IMR-90 (cell line): ENCODE data around the gene ADISSP. TPM values are rescaled to one million over a fixed set of nuclear protein-coding genes. Genes with fewer than 3 reads are reported as not detected.

Experiments used
- ATAC-seq: fragments of 200-7000 bp; cut with Tn5 transposase; 2 replicates; pipeline ENCODE4 v1.9.1; 2020; ENCODE audit warnings: low read depth, mild to moderate bottlenecking, moderate library complexity
- BruUV-seq: library from RNA; stranded (reverse); fragments of 400-500 nt; replicated peaks from 2 replicates; lab custom pipeline; 2021; lab: Mats Ljungman, UMichigan
- CTCF ChIA-PET: fragments of 300-600 bp; formaldehyde crosslinking; extraction: SDS; loops from one replicate; lab custom pipeline; 2021; ENCODE audit warnings: antibody characterized with exemption; lab: Yijun Ruan, JAX
- POLR2A ChIA-PET: fragments of 300-600 bp; sonication (Branson Sonifier 250); formaldehyde crosslinking; loops from one replicate; lab custom pipeline; 2022; ENCODE audit warnings: antibody characterized with exemption; ENCODE audit not compliant: unreplicated experiment; lab: Charles Lee
- DNase-seq: peaks from one replicate; pipeline ENCODE4 v3.0.0; 2013
- H2AFZ ChIP-seq: replicated peaks from 2 replicates; pipeline ENCODE3; 2013; ENCODE audit warnings: low read length, mild to moderate bottlenecking; ENCODE audit not compliant: poor library complexity
- H2AK5ac ChIP-seq: 2 replicates; pipeline ENCODE4 v1.6.1; 2013; ENCODE audit warnings: low read depth, low read length, inconsistent platforms
- H2AK9ac ChIP-seq: replicated peaks from 2 replicates; pipeline ENCODE3; 2013; ENCODE audit warnings: mild to moderate bottlenecking, low read depth, low read length, moderate library complexity; ENCODE audit not compliant: poor library complexity
- H2BK120ac ChIP-seq: 2 replicates; pipeline ENCODE4 v1.6.1; 2013; ENCODE audit warnings: low read depth, low read length, inconsistent platforms
- H2BK15ac ChIP-seq: 3 replicates; pipeline ENCODE4 v1.6.1; 2013; ENCODE audit warnings: low read depth, low read length, inconsistent platforms
- H2BK20ac ChIP-seq: 2 replicates; pipeline ENCODE4 v1.6.1; 2013; ENCODE audit warnings: low read depth, mild to moderate bottlenecking, inconsistent platforms, low read length, moderate library complexity
- H2BK5ac ChIP-seq: 2 replicates; pipeline ENCODE4 v1.6.1; 2013; ENCODE audit warnings: mild to moderate bottlenecking, low read depth, low read length, inconsistent platforms; ENCODE audit not compliant: poor library complexity, severe bottlenecking
- H3K14ac ChIP-seq: replicated peaks from 2 replicates; pipeline ENCODE4 v1.6.1; 2013; ENCODE audit warnings: low read depth, low read length, inconsistent platforms
- H3K18ac ChIP-seq: 2 replicates; pipeline ENCODE4 v1.6.1; 2013; ENCODE audit warnings: low read depth, low read length, control low read depth
- H3K23ac ChIP-seq: 2 replicates; pipeline ENCODE4 v1.6.1; 2013; ENCODE audit warnings: low read depth, low read length, inconsistent platforms
- H3K27ac ChIP-seq: 2 replicates; pipeline ENCODE4 v1.5.1; 2013; ENCODE audit warnings: mild to moderate bottlenecking, control low read depth, low read length; ENCODE audit not compliant: insufficient read depth
- H3K27me3 ChIP-seq: 2 replicates; pipeline ENCODE4 v1.6.1; 2013; ENCODE audit warnings: low read length; ENCODE audit not compliant: control insufficient read depth, insufficient read depth
- H3K36me3 ChIP-seq: 2 replicates; pipeline ENCODE4 v1.6.1; 2013; ENCODE audit warnings: low read length, mixed read lengths; ENCODE audit not compliant: control insufficient read depth, insufficient read depth
- H3K4ac ChIP-seq: 2 replicates; pipeline ENCODE4 v1.6.1; 2013; ENCODE audit warnings: low read depth, low read length, inconsistent platforms
- H3K4me1 ChIP-seq: 2 replicates; pipeline ENCODE4 v1.6.1; 2013; ENCODE audit warnings: low read length, mixed read lengths; ENCODE audit not compliant: control insufficient read depth, insufficient read depth
- H3K4me2 ChIP-seq: 2 replicates; pipeline ENCODE4 v1.6.1; 2013; ENCODE audit warnings: low read depth, mild to moderate bottlenecking, control low read depth, low read length, moderate library complexity
- H3K4me3 ChIP-seq: 2 replicates; pipeline ENCODE4 v1.5.1; 2013; ENCODE audit warnings: low read depth, mild to moderate bottlenecking, control low read depth, low read length, moderate library complexity; ENCODE audit not compliant: insufficient read depth
- H3K56ac ChIP-seq: 2 replicates; pipeline ENCODE4 v1.6.1; 2013; ENCODE audit warnings: low read length, inconsistent platforms; ENCODE audit not compliant: insufficient read depth; ENCODE audit errors: extremely low read depth
- H3K79me1 ChIP-seq, 2 experiments: 2 replicates each; pipeline ENCODE4 v1.6.1; 2013; ENCODE audit warnings: low read length in 2 of 2, inconsistent platforms in 1 of 2, low read depth in 1 of 2
- H3K9ac ChIP-seq: 2 replicates; pipeline ENCODE4 v1.6.1; 2013; ENCODE audit warnings: low read depth, low read length, control low read depth
- H3K9me1 ChIP-seq: 2 replicates; pipeline ENCODE4 v1.6.1; 2013; ENCODE audit warnings: low read length, inconsistent platforms; ENCODE audit not compliant: insufficient read depth
- H3K9me3 ChIP-seq: 2 replicates; pipeline ENCODE4 v1.6.1; 2013; ENCODE audit warnings: low read length; ENCODE audit not compliant: control insufficient read depth, insufficient read depth
- H4K20me1 ChIP-seq: 2 replicates; pipeline ENCODE4 v1.6.1; 2013; ENCODE audit warnings: low read length, inconsistent platforms; ENCODE audit not compliant: insufficient read depth
- H4K5ac ChIP-seq: 2 replicates; pipeline ENCODE4 v1.6.1; 2013; ENCODE audit warnings: mild to moderate bottlenecking, low read depth, low read length, control low read depth
- H4K8ac ChIP-seq, 2 experiments: 2 replicates each; pipeline ENCODE4 v1.6.1; 2013; ENCODE audit warnings: low read depth in 2 of 2, low read length in 2 of 2, control low read depth in 1 of 2, inconsistent platforms in 1 of 2
- H4K91ac ChIP-seq: 2 replicates; pipeline ENCODE4 v1.6.1; 2013; ENCODE audit warnings: low read depth, low read length, inconsistent platforms; ENCODE audit not compliant: insufficient read depth
- MAZ ChIP-seq: IDR thresholded peaks from 2 replicates; pipeline ENCODE4 v1.6.1; 2012; ENCODE audit warnings: low read depth, mild to moderate bottlenecking, low read length, improper control_type of control experiment, moderate library complexity, borderline replicate concordance
- MXI1 ChIP-seq: IDR thresholded peaks from 2 replicates; pipeline ENCODE4 v1.6.1; 2012; ENCODE audit warnings: low read depth, mild to moderate bottlenecking, low read length, moderate library complexity, borderline replicate concordance
- POLR2A ChIP-seq: IDR thresholded peaks from 2 replicates; pipeline ENCODE4 v1.6.1; 2012; ENCODE audit warnings: mild to moderate bottlenecking, low read depth, low read length
- whole genome bisulfite sequencing, 2 experiments: methylation state at CpG; one replicate each; pipeline versions ENCODE4 v1.1.5 to v1.1.7; 2013; ENCODE audit warnings: missing lambda C conversion rate in 2 of 2; ENCODE audit not compliant: insufficient read length in 1 of 2; ENCODE audit errors: extremely low coverage in 2 of 2; 5-methylcytosine and 5-hydroxymethylcytosine counted together
- dilution Hi-C: fragments of 300-500 bp; cut with HindIII; formaldehyde crosslinking; loops from one replicate; pipeline ENCODE4 v1.14.3; 2018; ENCODE audit warnings: low sequenced_read_pairs; ENCODE audit not compliant: unreplicated experiment
- in situ Hi-C: fragments of 300-500 bp; cut with MboI; formaldehyde crosslinking; loops from 3 replicates; pipeline ENCODE4 v1.14.3; 2019; ENCODE audit warnings: low sequenced_read_pairs, inconsistent platforms, mixed read lengths
- intact Hi-C: fragments of 100-400 bp; cut with micrococcal nuclease; formaldehyde crosslinking; loops from 2 replicates; pipeline ENCODE4 v1.10.0; 2022
- polyA plus RNA-seq, 3 experiments: library from polyadenylated mRNA; depleted of rRNA; stranded (reverse); fragments of >200 nt; gene quantifications; 2 replicates each; pipeline ENCODE4 v1.2.3, GENCODE V29; 2012; ENCODE audit warnings: low replicate concordance in 1 of 3
- total RNA-seq: library from RNA; depleted of rRNA; stranded (reverse); fragments of >200 nt; gene quantifications from 2 replicates; pipeline ENCODE4 v1.2.3, GENCODE V29; 2012

ADISSP gene
- total and polyA plus RNA-seq, 2 of the 4 experiments (the other 2 are of a cell fraction) = 31.9 to 58.2 TPM

DNA sequence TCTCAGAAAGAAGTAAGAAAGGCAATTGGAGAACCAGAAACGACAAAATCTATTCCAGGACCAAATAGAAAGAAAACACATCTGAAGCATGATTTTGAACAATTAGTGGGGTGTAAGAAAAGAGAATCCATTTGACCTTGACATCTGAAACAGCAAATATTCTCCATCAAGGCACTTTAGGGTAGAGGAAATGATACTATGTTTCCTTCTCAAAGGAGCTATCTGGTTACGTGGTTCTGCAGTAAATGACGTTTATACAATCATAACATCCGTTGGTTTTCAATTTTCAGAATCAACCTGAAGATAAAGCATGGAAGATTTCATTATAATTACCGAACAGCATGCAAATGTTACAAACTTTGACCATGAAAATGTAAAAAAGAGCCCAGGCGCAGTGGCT lies 46.9 kb downstream of the ADISSP start:
- Histone ChIP-seq H2BK20ac (no peak overlapping the region), H4K91ac (no peak overlapping the region), H3K4me1 (no peaks in the 10 kb centered on the region), H3K56ac (no peak overlapping the region), H3K4me2 (no peak overlapping the region), H3K23ac (no peak overlapping the region), H3K14ac (no peak overlapping the region), H2BK120ac (no peak overlapping the region), H4K20me1 (no peaks in the 10 kb centered on the region), H3K36me3 (no peaks in the 10 kb centered on the region), H3K4ac (no peak overlapping the region), H3K18ac (no peak overlapping the region), H4K8ac (no peak overlapping the region), H2BK15ac (no peak overlapping the region), H2AK9ac (no peak overlapping the region), H2AK5ac (no peak overlapping the region), H2BK5ac (no peak overlapping the region), H2AFZ (no peak overlapping the region), H3K9me3 (no peaks in the 10 kb centered on the region), H3K4me3 (no peak overlapping the region), H3K9me1 (no peaks in the 10 kb centered on the region), H3K27me3 (peaks cover 16% of the 10 kb centered on the region), H3K9ac (no peak overlapping the region), H4K5ac (no peak overlapping the region), H3K27ac (no peak overlapping the region), H3K79me1 (no peaks in the 10 kb centered on the region)
- dilution Hi-C loops = no loop called here
- CTCF ChIA-PET = no interaction called here
- TF ChIP-seq POLR2A = no peak
- TF ChIP-seq MXI1 = no peak
- TF ChIP-seq MAZ = no peak
- ATAC-seq (no peak), DNase-seq (no peak)
- BruUV-seq = no TSS peak
- POLR2A ChIA-PET = no interaction called here
- intact Hi-C loops = no loop called here
- WGBS, 2 experiments = 26% methylated on average over 3 of the region's 6 CpGs; no CpG with 5 or more reads in 1 of the 2 experiments
- in situ Hi-C loops = no loop called here
